GM21528 (cell line): Measurements from ENCODE around the gene EWSR1.
A peak's percentile ranks its signal among the peaks of the same experiment; 100 is the strongest.

Source experiments
- ATAC-seq: cut with Tn5 transposase; IDR thresholded peaks from one replicate; pipeline ENCODE4 v1.9.1; 2021; ENCODE audit warnings: mild to moderate bottlenecking, moderate library complexity; ENCODE audit not compliant: unreplicated experiment, low FRiP score

EWSR1 gene

DNA sequence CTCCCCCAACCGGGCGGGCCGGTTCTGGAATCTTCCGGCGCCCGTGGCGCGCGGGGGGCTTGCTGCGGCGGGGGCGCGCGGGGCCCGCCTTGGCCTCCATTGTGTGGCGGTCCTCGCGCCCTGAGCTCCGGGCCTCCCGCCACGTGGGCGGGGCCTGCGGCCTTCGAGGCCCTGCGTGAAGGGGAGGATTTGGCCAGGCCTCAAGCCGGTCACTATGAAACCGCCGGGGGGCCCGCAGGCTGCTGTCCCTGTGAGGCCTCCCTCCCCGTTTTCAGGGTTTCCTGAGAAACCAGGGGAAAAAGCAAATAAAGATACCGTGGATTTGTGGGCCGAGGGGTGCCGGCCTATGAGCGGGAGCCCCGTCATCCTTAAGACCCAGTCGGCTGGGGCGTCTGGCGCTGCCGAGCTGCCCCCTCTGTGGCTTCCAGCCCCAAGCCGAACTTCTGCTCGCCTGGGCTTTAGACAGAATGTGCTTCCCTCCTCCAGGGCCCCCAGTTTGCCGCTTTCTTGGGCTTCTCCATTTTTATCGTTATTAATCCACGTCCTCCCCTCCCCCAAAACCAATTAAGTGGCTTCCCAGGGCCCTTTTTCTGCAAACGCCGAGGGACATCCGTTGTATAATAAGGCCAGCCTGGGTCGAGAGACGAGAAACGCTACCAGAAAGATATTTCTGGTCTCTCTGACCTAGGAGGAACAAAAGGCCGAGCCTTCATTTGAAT, 602 bp downstream of the EWSR1 start:
- peak; percentile 24 for ATAC-seq

DNA sequence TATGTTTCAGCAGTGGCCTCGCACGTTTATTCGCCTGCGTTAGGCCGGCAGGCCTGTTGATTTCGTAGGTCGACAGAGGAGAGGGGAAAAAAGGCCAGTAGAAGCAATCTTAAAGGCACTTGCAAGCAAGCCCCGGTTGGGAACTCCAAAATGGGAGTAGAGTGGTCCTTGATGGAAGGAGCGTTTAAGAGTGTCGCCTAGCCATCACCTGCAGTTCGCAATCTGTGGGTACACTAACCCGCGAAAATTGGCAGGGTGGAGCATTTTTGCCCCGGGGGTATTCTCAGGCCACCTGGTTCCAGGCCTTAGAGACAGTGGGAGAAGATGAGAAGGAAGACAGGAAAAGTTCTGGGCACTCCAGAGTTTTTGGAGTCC, 1.1 kb downstream of the EWSR1 start:
- ATAC-seq, result no peak

DNA sequence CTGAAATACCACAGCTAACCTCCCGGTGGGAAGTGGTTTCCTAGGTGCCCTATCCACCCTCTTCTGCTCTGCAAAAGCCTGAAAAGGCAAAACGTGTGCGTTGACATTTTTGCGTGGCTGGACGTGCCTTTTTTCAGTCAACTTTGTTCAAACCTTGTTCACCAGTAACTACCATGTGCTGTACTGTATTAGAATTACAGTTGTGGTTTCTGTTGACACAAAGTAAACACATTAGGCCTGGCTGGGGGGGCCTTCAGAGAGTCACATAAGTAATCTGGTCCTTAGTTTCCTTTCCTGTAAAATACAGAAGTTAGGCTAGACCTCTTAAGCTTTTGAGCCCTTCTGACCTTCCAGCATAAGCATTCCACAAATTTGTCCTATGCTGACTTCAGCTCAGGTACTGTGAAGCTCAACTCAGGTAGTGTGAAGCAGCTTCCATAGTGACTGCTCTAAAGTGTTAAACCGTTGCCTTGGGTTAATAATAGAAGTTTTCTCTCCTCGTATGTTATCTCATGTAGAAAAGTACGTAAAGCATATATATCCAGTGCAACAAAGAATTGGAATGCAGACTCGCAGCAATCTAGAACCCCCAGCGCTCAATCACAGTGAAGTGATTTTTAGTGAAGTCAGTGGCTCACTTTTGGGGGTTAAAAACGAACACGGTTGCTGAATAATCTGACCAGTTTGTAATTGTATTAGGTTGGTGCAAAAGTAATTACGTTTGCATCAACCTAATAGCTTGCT, 1.8 kb downstream of the EWSR1 start:
- ATAC-seq, result no peak

DNA sequence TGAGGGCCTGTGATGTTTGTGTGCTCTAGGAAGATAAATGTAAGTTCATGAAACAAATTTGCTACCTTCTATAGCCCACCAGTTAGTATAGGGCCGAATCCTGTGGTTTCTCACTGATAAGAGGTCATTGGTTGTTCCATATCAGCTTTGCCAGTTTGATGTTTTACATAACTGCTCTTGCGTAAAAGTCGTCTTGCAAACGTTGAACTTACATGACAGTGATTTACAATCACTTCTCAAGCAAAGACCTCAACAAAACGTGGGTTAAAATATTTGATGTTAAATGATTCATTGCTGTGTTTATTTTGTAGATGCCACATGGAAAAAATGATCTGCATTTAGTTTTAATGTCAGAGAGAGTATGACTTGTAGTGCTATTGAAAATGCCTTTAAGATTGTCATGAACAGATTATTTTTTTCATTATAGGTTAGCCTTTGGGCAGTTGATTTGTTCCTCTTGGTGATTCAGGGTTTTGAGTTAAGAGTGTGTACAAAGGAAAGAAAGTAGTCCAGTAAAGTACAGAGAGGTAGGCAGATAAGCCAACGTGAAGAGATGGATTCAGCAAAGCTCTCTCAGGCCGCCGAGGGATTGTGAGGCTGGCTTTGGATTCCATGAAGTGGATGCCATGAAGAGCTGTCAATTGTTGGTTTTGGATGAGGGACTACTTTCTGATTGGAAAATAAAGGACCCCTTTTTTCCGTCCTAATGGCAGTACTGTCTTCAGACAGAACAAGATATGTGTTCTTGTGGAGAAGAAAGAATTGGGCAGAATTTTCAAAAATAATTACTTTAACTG, 2.6 kb downstream of the EWSR1 start:
- no peak for ATAC-seq

DNA sequence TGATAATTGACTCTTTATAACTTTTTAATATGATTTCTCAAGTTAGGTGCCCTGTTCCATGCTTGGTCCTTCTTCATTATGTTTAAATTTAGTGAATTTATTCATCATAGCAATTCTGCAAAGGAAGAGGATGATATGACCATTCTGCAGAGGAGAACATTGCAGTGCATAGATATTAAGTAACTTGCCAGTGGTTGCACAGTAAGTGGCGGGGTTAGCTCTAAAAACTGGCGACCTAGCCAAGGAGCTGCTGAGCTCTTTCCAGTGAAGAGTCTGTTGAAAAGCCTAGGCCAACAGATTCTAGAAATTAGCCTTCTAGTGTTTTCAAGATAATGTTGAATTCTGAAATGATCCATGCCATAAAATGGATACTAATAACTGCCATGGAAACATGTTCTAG, 4.6 kb downstream of the EWSR1 start:
- ATAC-seq, result no peak

DNA sequence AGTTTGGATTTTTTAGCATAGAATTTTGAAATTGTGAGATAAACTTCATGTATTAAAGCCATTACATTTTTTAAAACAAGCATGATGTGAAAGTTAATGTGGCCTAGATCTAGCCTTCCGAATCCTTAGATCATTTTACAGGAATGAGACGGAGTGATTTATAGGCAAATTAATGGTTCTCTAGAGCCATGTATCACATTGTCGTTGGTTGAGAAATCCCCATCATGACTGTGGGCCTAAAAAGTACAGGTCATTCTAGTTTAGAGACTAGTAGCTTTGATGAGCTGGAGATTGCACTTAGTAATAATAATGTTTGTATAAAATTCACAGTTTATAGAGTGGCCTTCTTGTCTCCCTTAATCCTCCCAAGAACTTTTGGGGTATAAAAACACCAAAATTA, 7.1 kb downstream of the EWSR1 start:
- ATAC-seq, result no peak

DNA sequence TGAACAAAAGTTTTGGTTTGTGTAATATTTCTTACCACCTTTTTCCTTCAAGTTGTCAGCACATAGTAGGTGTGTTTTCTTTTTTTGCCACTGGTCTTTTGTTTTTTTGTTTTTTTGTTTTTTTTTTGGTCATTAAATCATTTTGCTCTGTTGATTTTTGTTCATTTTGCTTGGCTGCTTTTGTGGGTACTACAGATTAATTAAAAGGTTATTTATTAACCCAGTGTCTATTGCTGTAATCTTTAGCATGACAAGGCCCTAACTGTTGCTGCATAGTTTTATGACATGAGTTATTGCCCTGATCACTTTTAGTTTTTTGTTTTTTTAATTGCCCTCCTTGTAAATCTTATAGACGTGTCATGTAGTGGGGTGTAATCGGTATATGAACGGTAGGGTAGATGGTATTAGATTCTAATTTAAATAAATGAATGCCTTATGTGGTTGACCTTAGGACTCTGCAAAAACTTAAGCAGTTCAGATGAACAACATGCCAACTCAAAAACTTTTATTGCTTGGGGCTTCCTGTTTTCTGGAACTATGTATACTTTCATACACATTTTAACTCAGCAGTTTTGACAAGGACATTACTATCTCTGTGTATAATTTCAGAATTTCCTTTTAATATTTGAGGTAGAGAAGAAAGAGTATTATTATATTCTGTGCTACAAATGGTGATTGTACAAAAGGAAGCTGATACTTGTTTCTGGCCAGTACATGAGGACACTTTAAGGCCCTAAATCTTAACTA, 7.9 kb downstream of the EWSR1 start:
- no peak for ATAC-seq

DNA sequence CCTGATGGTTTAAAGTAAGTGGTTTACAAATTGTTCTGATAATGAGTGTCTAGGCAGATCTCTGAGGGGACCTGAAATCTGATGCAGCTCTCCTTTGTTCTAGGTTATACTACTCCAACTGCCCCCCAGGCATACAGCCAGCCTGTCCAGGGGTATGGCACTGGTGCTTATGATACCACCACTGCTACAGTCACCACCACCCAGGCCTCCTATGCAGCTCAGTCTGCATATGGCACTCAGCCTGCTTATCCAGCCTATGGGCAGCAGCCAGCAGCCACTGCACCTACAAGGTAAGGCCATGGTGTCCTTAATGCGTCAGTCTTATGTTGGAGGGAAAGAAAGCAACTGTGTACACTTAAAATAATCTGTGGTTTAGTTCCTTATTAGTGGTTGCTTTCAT, 9.9 kb downstream of the EWSR1 start:
- no peak for ATAC-seq

DNA sequence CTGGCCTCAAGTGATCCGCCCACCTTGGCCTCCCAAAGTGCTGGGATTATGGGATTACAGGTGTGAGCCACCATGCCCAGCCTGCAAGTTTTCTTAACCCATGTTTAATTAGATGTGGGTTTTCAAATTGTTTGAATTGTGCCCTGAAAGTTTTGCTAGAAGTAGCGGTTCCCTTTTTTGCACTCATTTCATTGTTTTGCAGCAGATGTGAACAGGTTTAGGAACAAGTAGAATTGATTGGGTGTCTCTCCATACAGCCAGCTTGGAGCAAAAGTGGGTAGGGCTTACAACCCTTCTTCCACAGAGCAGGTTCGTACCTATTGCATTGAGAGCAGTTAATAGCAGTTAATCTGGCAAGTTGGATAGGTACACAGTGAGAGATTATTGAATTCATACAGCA, 16.1 kb downstream of the EWSR1 start:
- no peak for ATAC-seq

DNA sequence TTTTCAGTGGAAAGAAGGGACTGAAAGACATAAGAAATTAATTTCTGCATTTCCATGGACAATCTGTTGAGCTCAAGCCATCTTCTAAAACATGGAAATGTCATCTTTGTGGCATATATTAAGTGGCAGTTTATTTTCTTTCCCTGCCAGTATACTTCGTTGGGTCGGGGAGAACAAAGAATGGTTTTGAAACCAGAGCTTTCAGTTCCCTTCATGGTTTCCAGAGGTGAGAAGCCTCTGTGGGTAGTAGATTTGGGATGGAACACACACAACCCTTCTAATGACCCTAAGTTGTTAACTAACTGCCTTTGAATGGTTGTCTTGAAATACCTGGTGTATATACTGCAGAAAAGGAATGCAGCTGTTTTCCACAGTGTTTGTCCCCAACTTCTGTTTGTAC, 20.8 kb downstream of the EWSR1 start:
- no peak for ATAC-seq

DNA sequence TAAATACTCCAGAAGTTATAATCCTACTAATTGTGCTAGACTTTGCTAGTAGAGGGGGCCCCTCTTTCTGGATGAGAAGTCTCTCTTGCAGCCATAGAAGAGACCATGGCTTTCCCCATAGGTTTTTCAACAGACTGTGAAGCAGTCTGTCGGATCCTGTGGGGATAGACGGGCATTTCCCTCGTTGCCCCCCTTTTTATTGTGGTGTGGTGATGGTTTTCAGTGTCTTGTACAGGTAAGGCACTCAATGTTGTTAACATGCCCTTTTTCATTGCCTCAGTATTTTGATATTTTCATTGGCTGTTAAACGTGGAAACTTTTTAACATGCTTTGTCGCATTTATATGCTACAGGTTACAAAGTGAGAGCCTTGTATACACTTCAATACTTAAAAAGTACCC, 22.0 kb downstream of the EWSR1 start:
- ATAC-seq, result no peak

DNA sequence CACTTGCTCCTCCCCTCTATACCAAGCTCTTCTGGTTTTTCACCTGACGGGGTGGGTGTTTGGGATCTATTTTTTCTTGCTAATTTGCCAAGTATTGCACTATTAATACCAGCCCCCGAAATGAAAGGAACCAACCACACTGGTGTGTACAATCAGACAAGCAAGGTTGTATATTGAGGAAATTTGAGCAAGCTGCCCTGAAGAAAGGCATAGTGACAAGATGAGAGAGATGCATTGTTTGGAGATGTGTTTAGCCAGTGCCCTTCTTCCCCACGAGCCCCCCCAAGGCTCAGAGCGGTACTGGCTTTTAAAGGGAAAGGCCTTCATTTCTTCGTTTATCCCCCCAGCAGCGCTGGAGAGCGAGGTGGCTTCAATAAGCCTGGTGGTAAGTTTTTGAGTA, 23.1 kb downstream of the EWSR1 start:
- ATAC-seq, result no peak

DNA sequence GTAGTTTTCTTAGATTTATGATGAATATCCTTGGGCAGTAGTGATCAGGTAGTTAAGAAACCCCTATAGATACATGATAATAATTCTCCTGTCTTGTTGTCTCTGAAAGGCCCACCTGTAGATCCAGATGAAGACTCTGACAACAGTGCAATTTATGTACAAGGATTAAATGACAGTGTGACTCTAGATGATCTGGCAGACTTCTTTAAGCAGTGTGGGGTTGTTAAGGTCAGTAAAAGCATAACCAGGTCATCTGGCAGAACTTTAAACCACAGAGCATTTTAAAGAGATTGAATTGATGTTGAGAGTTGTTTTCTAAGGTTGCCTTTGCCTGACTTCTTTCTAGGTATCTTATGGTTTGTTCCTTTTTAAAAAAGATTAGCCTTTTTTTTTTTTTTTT, 24.3 kb downstream of the EWSR1 start:
- no peak for ATAC-seq

DNA sequence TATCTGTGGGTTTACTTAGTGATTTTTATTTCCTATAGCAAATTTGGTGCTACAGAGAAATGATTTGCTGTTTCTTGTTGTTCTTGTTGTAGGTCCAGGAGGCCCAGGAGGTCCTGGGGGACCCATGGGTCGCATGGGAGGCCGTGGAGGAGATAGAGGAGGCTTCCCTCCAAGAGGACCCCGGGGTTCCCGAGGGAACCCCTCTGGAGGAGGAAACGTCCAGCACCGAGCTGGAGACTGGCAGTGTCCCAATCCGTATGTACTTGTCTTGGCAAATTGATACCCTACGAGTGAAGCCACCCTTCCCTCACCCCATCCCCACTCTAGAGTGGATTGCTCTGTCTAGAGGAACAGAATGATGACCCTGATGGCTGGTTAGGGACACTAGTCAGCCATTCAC, 30.6 kb downstream of the EWSR1 start:
- no peak for ATAC-seq

DNA sequence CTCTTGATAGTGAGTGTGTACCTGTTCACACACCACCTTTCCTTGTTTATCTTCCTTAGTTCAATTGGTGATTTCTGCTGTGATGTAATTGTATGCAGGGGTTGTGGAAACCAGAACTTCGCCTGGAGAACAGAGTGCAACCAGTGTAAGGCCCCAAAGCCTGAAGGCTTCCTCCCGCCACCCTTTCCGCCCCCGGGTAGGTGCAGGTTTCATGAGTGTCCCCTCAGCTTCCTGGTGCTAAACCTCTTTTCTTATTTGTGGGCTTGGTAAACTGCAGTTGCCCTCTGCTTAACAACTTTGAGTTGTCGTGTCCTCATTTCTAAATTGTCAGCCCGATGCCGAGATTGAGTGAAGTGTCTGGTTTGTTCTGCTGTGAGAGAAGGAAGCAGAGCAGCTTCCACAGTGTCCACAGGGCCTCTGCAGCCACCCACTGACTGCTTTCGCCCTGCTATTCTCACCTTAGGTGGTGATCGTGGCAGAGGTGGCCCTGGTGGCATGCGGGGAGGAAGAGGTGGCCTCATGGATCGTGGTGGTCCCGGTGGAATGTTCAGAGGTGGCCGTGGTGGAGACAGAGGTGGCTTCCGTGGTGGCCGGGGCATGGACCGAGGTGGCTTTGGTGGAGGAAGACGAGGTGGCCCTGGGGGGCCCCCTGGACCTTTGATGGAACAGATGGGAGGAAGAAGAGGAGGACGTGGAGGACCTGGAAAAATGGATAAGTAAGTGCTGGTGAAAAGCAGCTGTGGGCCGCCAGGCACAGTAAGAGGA, 31.2 kb downstream of the EWSR1 start:
- no peak for ATAC-seq

DNA sequence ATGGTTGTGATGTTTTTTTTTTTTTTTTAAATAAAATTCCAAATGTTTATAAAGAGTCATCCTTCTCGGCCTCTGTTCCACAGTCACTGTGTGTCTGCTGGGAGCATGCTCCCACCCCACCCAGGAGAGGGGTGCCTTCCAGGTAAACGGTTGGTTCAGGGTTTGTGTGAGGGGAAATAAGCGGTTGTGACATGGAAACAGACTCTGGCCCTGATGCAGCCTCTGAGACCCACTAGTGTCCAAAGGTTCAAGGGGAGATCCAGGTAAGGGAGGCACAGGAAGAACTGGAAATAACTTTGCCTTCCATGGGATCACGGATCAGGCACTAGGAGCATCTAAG, 32.4 kb downstream of the EWSR1 start:
- no peak for ATAC-seq

DNA sequence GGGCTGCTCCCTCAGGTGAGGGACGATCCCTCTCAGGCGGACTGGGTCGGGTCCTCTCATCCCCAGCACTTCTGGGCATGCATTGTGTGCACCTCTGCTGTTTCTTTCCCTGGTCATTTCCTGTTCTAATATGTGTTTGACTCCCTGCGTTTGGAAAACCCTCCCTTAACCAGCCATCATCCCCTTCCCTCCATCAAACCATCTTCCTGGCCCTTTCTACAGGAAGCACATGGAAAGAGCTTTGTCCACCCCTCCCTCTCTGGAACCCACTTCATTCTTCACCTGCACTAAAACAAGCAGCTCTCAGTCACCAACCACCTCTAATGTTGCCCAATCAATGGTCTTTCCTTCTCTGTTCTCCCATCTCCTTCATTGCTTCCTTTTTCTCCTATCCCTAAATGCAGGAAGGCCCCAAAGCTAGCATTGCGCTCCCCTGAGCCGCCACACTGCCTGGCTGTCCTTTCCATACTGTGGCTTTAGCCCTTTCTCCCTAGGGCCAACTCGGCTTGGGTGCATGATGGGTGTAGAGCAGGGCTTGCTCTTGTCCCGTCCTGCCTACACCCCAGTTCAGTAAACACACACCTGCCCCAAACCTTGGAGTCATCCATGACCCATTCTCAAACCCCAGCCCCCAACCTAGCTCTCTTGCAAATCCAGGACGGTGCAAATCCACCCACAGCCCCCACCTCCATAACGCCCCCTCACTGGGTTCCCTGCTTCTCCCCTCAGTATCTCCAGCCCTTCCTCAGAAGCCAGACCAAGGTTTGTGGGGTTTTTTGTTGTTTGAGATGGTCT, 32.9 kb downstream of the EWSR1 start:
- no peak for ATAC-seq

DNA sequence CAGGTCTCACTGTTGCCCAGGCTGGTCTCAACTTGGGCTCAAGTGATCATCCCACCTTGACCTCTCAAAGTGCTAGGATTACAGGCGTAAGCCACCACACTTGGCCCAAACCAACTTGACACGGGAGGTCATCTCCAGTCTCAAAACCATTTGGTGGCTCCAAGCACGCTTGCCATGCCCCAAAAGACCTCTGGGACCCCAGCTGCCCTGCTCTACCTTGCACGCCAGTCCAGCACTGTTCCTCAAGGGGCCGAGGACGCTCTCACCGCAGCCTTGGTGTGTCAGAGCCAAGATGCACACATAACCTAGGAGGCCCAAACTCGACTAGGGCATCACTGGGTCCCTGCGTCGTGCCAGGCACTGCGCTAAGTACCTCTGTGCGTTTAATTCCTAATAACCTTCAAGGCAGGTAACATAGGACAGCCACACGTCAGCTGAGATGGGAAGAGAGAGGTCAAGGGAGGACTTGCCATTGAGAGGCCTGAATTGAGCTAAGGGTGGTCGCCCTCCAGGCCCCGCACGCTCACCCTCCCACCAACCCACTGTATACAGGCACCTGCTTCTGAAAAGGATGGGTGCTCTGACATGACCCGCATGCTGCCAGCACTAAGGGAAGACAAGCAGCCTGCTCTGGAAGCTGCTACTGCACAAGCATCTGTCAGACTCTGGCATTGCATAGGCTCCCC, 33.8 kb downstream of the EWSR1 start:
- ATAC-seq, result no peak

DNA sequence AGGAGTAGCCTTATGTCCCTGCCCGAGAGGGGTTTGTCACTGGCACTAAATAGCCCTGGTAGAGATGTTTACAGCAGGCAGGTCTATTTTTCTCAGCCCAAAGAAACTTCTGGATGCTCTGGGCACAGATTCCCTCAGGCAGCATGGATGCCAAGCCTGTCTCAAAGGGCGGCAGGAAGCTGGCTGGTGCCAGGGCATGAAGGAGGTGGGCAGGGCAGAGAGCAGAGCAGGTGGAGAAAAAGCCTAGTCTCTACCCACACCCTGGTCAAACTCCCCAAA, 34.3 kb downstream of the EWSR1 start:
- no peak for ATAC-seq
